GM12892 (cell line): ENCODE data around the gene PSD2.

ENCODE experiments used
- POLR2A ChIP-seq: IDR thresholded peaks from 2 replicates; pipeline ENCODE4 v1.6.1; 2011; ENCODE audit warnings: low read depth, low read length, control low read depth
- POLR2AphosphoS5 ChIP-seq: IDR thresholded peaks from 2 replicates; pipeline ENCODE4 v1.6.1; 2011; ENCODE audit warnings: low read depth, low read length, control low read depth
- TAF1 ChIP-seq: IDR thresholded peaks from 2 replicates; pipeline ENCODE4 v1.6.1; 2011; ENCODE audit warnings: low read depth, mild to moderate bottlenecking, control low read depth, low read length, borderline replicate concordance

DNA sequence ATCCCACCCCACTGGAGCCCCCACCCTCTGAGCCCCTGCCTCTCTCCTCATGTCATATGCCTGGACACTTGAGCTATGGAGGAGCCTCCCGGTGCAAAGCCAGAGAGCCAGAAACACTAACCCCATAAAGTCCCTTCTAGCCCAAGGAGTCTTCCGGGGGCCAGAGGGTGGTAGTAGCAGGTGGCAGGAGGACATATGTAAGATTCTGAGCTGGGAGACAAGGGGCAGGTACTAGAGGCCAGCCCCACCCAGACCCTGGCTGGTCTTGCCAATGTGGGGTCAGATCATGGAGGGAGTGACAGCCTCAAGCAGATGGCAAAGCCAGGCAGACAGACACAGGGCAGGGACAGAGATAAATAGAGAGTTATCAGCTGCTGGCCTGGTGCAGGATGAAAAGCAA lies 63.4 kb downstream of the PSD2 start:
- no peak for TF ChIP-seq POLR2A
- TF ChIP-seq TAF1: no peak
- TF ChIP-seq POLR2AphosphoS5: no peak
